Lung (tissue), 12 donors: Measurements from ENCODE around the gene SYNGR1. TPM values are rescaled to one million over a fixed set of nuclear protein-coding genes. Genes with fewer than 3 reads are reported as not detected.

Experiments
- ATAC-seq: fragments of 200-7000 bp; cut with Tn5 transposase; one replicate; pipeline ENCODE4 v1.9.1; 2020; ENCODE audit warnings: moderate number of reproducible peaks; ENCODE audit not compliant: insufficient read depth, low FRiP score
- DNase-seq, 3 donors: peaks; one replicate each; pipeline ENCODE4 v3.0.0-alpha.2; 2013 to 2017
- H3K27ac ChIP-seq, 2 donors: one replicate each; pipeline ENCODE4 v1.5.1; 2013; ENCODE audit warnings: mild to moderate bottlenecking in 2 of 2, moderate library complexity in 2 of 2, control low read depth in 1 of 2, inconsistent platforms in 1 of 2, low read depth in 1 of 2, low read length in 1 of 2
- H3K27me3 ChIP-seq, 3 donors: one replicate each; pipeline ENCODE4 v1.5.1; 2013; ENCODE audit warnings: low read length in 2 of 3; ENCODE audit not compliant: control insufficient read depth in 3 of 3, insufficient read depth in 3 of 3
- H3K36me3 ChIP-seq, 4 donors: one replicate each; pipeline ENCODE4 v1.5.1; 2013; ENCODE audit warnings: low read length in 4 of 4, mild to moderate bottlenecking in 1 of 4, moderate library complexity in 1 of 4; ENCODE audit not compliant: control insufficient read depth in 4 of 4, insufficient read depth in 4 of 4
- H3K4me1 ChIP-seq, 5 donors: one replicate each; pipeline ENCODE4 v1.5.1; 2013; ENCODE audit warnings: low read length in 5 of 5, mild to moderate bottlenecking in 2 of 5, moderate library complexity in 1 of 5; ENCODE audit not compliant: control insufficient read depth in 5 of 5, insufficient read depth in 5 of 5
- H3K4me3 ChIP-seq: one replicate; pipeline ENCODE4 v1.5.1; 2013; ENCODE audit warnings: mild to moderate bottlenecking, control low read depth, moderate library complexity
- H3K9ac ChIP-seq, 2 donors: one replicate each; pipeline ENCODE4 v1.5.1; 2013; ENCODE audit warnings: low read length in 2 of 2, control low read depth in 1 of 2; ENCODE audit not compliant: insufficient read depth in 1 of 2
- H3K9me3 ChIP-seq, 4 donors: one replicate each; pipeline ENCODE4 v1.5.1; 2013; ENCODE audit warnings: low read length in 3 of 4, mild to moderate bottlenecking in 1 of 4, moderate library complexity in 1 of 4; ENCODE audit not compliant: control insufficient read depth in 4 of 4, insufficient read depth in 3 of 4
- CTCF ChIP-seq: IDR thresholded peaks from 2 replicates; pipeline ENCODE4 v1.5.1; 2012; ENCODE audit warnings: mild to moderate bottlenecking; ENCODE audit errors: control extremely low read depth, extremely low read depth
- WGBS, 2 donors: extraction: QIAGEN DNeasy Blood & Tissue Kit; methylation state at CpG; one replicate each; pipeline ENCODE4 v1.1.7; 2013; 5-methylcytosine and 5-hydroxymethylcytosine counted together
- polyA plus RNA-seq, 2 donors: library from polyadenylated mRNA; stranded (reverse); fragments of 200-250 nt; gene quantifications; one replicate each; pipeline ENCODE4 v1.2.1, GENCODE V29; 2013
- total RNA-seq, 2 donors: library from RNA; depleted of rRNA in 1 of 2; stranded (reverse); fragments of >200 nt in 1 of 2; gene quantifications; one replicate each; pipeline ENCODE4 v1.2.1, GENCODE V29; 2014 to 2021
- donor health status: control.
- donor health status: control.
- donor health status: Bipolar disorder and iron deficiency.
- donor health status: healthy.
- donor health status: DM: yes; HTN: yes; CAD: no.

SYNGR1 gene
- total and polyA plus RNA-seq, 4 donors: 3.5 to 13.3 (median 5.5) TPM

DNA sequence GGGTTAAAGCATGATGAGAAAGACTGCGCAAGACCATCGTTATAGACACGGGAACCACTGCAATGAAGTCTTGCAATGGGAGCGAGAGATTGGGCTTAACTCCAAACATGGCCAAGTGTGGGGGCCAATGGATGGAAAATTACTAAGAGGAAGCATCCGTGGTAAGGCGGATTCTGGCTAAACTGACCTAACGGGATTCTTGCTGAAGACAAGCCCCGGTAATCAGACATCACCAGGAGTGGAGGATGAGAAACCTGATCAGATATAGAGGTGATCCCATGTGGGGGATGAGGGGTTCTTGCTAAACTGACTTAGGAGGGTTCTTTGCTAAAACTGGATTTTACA is 5.8 kb upstream of the SYNGR1 start:
- H3K4me1 ChIP-seq: peaks cover 0 to 3% (median 0%) of the 10 kb centered on the region in 5 donors
- TF ChIP-seq CTCF: no peak
- ATAC-seq (no peak), DNase-seq (no peak)
- H3K27me3 ChIP-seq: no peaks in the 10 kb centered on the region
- H3K27ac ChIP-seq: no peak overlapping the region
- no peaks in the 10 kb centered on the region for H3K9me3 ChIP-seq
- no peak overlapping the region for H3K9ac ChIP-seq
- H3K36me3 ChIP-seq: no peaks in the 10 kb centered on the region
- 59 to 69% methylated on average over 8 of the region's 8 CpGs for WGBS, 2 donors
- no peak overlapping the region for H3K4me3 ChIP-seq

DNA sequence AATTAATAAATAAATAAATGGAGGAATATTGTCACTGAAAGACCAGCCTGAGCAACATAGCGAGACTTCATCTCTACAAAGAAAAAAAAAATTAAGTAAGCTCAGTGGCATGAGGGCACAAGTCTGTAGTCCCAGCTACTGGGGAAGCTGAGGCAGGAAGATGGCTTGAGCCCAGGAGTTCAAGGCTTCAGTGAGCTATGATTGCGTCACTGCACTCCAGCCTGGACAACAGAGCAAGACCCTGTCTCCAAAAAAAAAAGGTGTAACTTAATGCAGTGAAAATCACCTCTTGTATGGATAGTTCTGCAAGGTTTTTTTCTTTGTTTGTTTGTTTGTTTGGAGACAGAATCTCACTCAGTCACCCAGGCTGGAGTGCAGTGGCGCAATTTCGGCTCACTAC is 4.6 kb upstream of the SYNGR1 start:
- Histone ChIP-seq H3K4me3 (no peak overlapping the region), H3K27ac (no peak overlapping the region), H3K9ac (no peak overlapping the region), H3K36me3 (no peaks in the 10 kb centered on the region), H3K4me1 (peaks cover 0 to 6% (median 0%) of the 10 kb centered on the region in 5 donors), H3K9me3 (no peaks in the 10 kb centered on the region), H3K27me3 (no peaks in the 10 kb centered on the region)
- DNase-seq (no peak), ATAC-seq (no peak)
- 95% methylated on average over 4 of the region's 4 CpGs for WGBS, 2 donors
- no peak for TF ChIP-seq CTCF

- DNase-seq: peak in 2 of 3 donors; percentile 41 to 54
- Histone ChIP-seq H3K9me3 (no peaks in the 10 kb centered on the region), H3K27me3 (no peaks in the 10 kb centered on the region), H3K4me3 (peak overlapping the region; percentile 32), H3K36me3 (no peaks in the 10 kb centered on the region), H3K9ac (peak overlapping the region; percentile 25 to 65), H3K4me1 (peaks cover 0 to 22% (median 10%) of the 10 kb centered on the region in 5 donors), H3K27ac (peak overlapping the region in 1 of 2 donors; percentile 64)
- ATAC-seq: no peak
- TF ChIP-seq CTCF: no peak
- WGBS, 2 donors: 7 to 22% methylated on average over 11 of the region's 11 CpGs
Measured at GRCh38 chr22:39348909-39349505, 784 bp upstream of the SYNGR1 start.

- Histone ChIP-seq H3K9ac (peak overlapping the region in 1 of 2 donors; percentile 65), H3K27ac (peak overlapping the region in 1 of 2 donors; percentile 64), H3K36me3 (no peaks in the 10 kb centered on the region), H3K9me3 (no peaks in the 10 kb centered on the region), H3K27me3 (no peaks in the 10 kb centered on the region), H3K4me3 (peak overlapping the region; percentile 66), H3K4me1 (peaks cover 0 to 22% (median 12%) of the 10 kb centered on the region in 5 donors)
- ATAC-seq (no peak), DNase-seq (peak in 2 of 3 donors; percentile 55 to 81)
- WGBS, 2 donors: 0 to 1% methylated on average over 19 to 57 of the region's 57 CpGs
- TF ChIP-seq CTCF: no peak
Measured at GRCh38 chr22:39349506-39349966, 255 bp upstream of the SYNGR1 start.
